T-helper 2 cell treated with Interferon-gamma antibody and Interleukin-4, amounts not matched to agents 5 μg/mL and 100 μg/mL, for 36 hours (primary cell): Measurements from ENCODE around the gene MAD1L1.
"Not testable (repeated sequence)": the region's sequence is repeated elsewhere in the genome, so short reads cannot be mapped to it uniquely, and the experiment has no call there.

Experiments used
- DNase-seq: peaks from one replicate; pipeline ENCODE4 v3.0.0; 2021; ENCODE audit warnings: low spot score
- H3K27ac Mint-ChIP-seq: one replicate; pipeline ENCODE4 v1.8.0; 2021; ENCODE audit warnings: mild to moderate bottlenecking, mixed read lengths
- H3K27me3 Mint-ChIP-seq: one replicate; pipeline ENCODE4 v1.8.0; 2021; ENCODE audit warnings: low read depth, mixed read lengths
- H3K36me3 Mint-ChIP-seq: one replicate; pipeline ENCODE4 v1.8.0; 2021; ENCODE audit warnings: low read depth, mixed read lengths
- H3K4me1 Mint-ChIP-seq: one replicate; pipeline ENCODE4 v1.8.0; 2021; ENCODE audit warnings: low read depth, mixed read lengths
- H3K4me3 Mint-ChIP-seq: one replicate; pipeline ENCODE4 v1.8.0; 2022; ENCODE audit warnings: mild to moderate bottlenecking, moderate library complexity, mixed read lengths
- H3K9me3 Mint-ChIP-seq: one replicate; pipeline ENCODE4 v1.8.0; 2021; ENCODE audit warnings: mixed read lengths

MAD1L1 gene

GRCh38 chr7:1995911-1996420 is 236.8 kb downstream of the MAD1L1 start:
- H3K4me1 Mint-ChIP-seq, H3K4me3 Mint-ChIP-seq, H3K27ac Mint-ChIP-seq, H3K9me3 Mint-ChIP-seq, DNase-seq, H3K36me3 Mint-ChIP-seq, H3K27me3 Mint-ChIP-seq: not testable (repeated sequence)

- no peaks in the 10 kb centered on the region for H3K9me3 Mint-ChIP-seq
- no peak for DNase-seq
- H3K4me3 Mint-ChIP-seq: no peak overlapping the region
- no peaks in the 10 kb centered on the region for H3K27me3 Mint-ChIP-seq
- no peak overlapping the region for H3K27ac Mint-ChIP-seq
- no peaks in the 10 kb centered on the region for H3K4me1 Mint-ChIP-seq
- no peaks in the 10 kb centered on the region for H3K36me3 Mint-ChIP-seq
Observed at GRCh38 chr7:1995426-1995825, 237.3 kb downstream of the MAD1L1 start.

- H3K27me3 Mint-ChIP-seq: no peaks in the 10 kb centered on the region
Observed at GRCh38 chr7:1994931-1995330, 237.8 kb downstream of the MAD1L1 start.

GRCh38 chr7:1993776-1994740 is 238.7 kb downstream of the MAD1L1 start:
- Mint-ChIP-seq H3K4me3 (no peak overlapping the region), H3K9me3 (no peaks in the 10 kb centered on the region), H3K27ac (no peak overlapping the region), H3K27me3 (no peaks in the 10 kb centered on the region), H3K4me1 (no peaks in the 10 kb centered on the region), H3K36me3 (no peaks in the 10 kb centered on the region)
- DNase-seq: no peak

More at GRCh38 chr7:1994931-1995330, 237.8 kb downstream of the MAD1L1 start:
- no peaks in the 10 kb centered on the region for H3K9me3 Mint-ChIP-seq
- H3K36me3 Mint-ChIP-seq: no peaks in the 10 kb centered on the region
- no peak for DNase-seq
- H3K4me1 Mint-ChIP-seq: no peaks in the 10 kb centered on the region
- no peak overlapping the region for H3K27ac Mint-ChIP-seq
- no peak overlapping the region for H3K4me3 Mint-ChIP-seq

DNA sequence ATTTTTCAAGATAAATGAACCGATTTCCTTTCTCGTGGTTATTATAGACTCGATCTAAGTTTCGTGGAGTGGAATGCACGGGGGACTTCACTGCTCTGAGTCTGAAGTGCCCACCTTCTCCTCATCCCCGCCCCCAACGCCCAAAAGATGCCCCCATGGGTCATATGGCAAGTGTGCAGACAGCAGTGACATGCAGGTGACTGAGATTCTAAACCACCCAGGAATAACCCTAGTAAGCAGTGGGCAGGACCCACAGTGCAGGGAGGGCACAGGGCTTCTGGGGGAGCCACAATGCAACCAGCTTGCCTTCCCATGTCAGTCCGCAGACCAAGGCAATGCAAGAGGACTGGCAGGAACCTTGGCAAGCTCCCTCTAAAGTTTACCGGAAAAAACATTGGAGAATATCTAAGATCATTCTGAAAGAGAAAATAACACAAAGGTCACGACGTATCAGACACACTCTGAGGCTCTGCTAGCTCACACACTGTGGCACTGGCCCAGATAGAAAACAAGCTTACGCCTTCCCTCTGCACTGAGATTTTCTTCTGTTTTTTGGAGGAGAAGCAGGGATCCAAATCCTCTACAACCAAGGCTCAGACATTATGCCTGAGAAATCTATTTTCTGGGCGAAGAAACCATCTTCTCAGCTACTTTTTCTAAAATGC is 239.6 kb downstream of the MAD1L1 start:
- no peak overlapping the region for H3K4me3 Mint-ChIP-seq
- H3K27ac Mint-ChIP-seq: no peak overlapping the region
- no peaks in the 10 kb centered on the region for H3K9me3 Mint-ChIP-seq

GRCh38 chr7:1992554-1992953 is 240.2 kb downstream of the MAD1L1 start:
- Mint-ChIP-seq H3K36me3 (no peaks in the 10 kb centered on the region), H3K4me3 (no peak overlapping the region), H3K27me3 (no peaks in the 10 kb centered on the region), H3K9me3 (no peaks in the 10 kb centered on the region), H3K4me1 (peaks cover 3% of the 10 kb centered on the region), H3K27ac (no peak overlapping the region)
- no peak for DNase-seq

More for the DNA sequence above, 239.6 kb downstream of the MAD1L1 start:
- Mint-ChIP-seq H3K27me3 (no peaks in the 10 kb centered on the region), H3K4me1 (no peaks in the 10 kb centered on the region), H3K36me3 (no peaks in the 10 kb centered on the region)
- DNase-seq: no peak

DNA sequence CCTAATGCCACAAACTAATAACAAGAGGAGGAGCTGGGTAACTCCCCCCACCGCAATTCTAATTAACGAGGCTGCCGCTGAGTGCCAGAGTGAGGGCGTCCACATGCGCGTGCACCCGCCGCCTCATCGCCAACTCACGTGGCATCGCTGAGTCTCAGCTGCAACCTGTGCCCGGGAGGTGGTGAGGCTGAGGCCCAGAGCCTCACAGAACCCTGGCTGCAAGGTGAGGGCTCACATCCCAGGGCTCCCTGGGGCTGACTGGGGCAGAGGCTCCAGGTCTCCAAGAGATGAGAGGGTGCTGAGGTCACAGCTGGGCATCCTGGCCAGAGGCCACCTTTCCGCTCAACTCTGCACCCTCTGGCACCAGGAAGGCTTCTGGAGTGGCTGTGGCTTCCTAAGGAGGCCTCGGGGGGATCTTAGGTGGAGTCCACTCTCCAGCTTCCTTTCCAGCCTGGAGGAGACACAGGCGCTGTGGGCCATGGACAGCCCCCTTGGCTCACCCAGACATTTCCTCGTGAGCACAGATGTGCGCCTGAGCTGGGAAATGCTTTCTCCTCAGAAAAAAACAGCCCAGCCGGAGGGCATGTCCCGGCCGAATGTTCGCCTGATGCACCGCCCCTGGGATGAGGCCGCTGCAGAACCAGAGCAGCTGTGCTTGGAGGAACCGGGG is 242.6 kb downstream of the MAD1L1 start:
- peaks cover 8% of the 10 kb centered on the region for H3K36me3 Mint-ChIP-seq
- H3K27me3 Mint-ChIP-seq: no peaks in the 10 kb centered on the region
- no peak for DNase-seq
- H3K4me1 Mint-ChIP-seq: peaks cover 19% of the 10 kb centered on the region
- no peak overlapping the region for H3K27ac Mint-ChIP-seq
- H3K9me3 Mint-ChIP-seq: no peaks in the 10 kb centered on the region
- no peak overlapping the region for H3K4me3 Mint-ChIP-seq

GRCh38 chr7:1989049-1989860 is 243.5 kb downstream of the MAD1L1 start:
- no peaks in the 10 kb centered on the region for H3K27me3 Mint-ChIP-seq
- no peak overlapping the region for H3K4me3 Mint-ChIP-seq
- no peaks in the 10 kb centered on the region for H3K9me3 Mint-ChIP-seq
- H3K4me1 Mint-ChIP-seq: peaks cover 24% of the 10 kb centered on the region
- DNase-seq: no peak
- H3K36me3 Mint-ChIP-seq: peaks cover 8% of the 10 kb centered on the region
- no peak overlapping the region for H3K27ac Mint-ChIP-seq

DNA sequence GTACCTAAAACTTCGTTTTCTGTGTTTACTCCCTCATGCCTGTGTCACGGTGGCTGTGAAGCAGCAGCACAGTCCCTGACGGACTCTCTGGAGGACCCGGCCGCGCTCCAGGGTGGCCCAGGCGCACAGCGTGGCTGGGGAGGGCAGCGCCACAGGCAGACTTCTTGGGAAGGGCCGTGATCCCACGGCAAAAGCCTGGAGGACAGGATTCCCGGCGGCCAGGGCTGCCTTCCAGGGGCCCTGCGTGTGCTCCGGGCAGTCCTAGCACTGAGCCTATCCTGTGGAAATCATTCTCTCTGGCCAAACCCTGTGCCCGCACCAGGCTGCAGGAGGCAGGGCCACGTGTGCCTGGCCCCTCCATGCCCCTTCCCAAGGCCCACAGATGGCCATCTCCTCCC is 244.2 kb downstream of the MAD1L1 start:
- H3K4me1 Mint-ChIP-seq: peaks cover 24% of the 10 kb centered on the region
- no peaks in the 10 kb centered on the region for H3K27me3 Mint-ChIP-seq
- H3K27ac Mint-ChIP-seq: no peak overlapping the region
- H3K36me3 Mint-ChIP-seq: peaks cover 8% of the 10 kb centered on the region
- DNase-seq: no peak
- no peaks in the 10 kb centered on the region for H3K9me3 Mint-ChIP-seq
- no peak overlapping the region for H3K4me3 Mint-ChIP-seq

GRCh38 chr7:1987591-1988532 is 244.9 kb downstream of the MAD1L1 start:
- Mint-ChIP-seq H3K9me3 (no peaks in the 10 kb centered on the region), H3K4me1 (peaks cover 24% of the 10 kb centered on the region), H3K27ac (peak overlapping the region; percentile 79), H3K4me3 (no peak overlapping the region), H3K36me3 (peaks cover 8% of the 10 kb centered on the region), H3K27me3 (no peaks in the 10 kb centered on the region)
- DNase-seq: no peak

GRCh38 chr7:1987084-1987535 is 245.6 kb downstream of the MAD1L1 start:
- H3K4me1 Mint-ChIP-seq: peaks cover 24% of the 10 kb centered on the region
- peak overlapping the region; percentile 94 for H3K27ac Mint-ChIP-seq
- H3K9me3 Mint-ChIP-seq: no peaks in the 10 kb centered on the region
- H3K36me3 Mint-ChIP-seq: peaks cover 8% of the 10 kb centered on the region
- H3K27me3 Mint-ChIP-seq: no peaks in the 10 kb centered on the region
- peak overlapping the region; percentile 68 for H3K4me3 Mint-ChIP-seq
- DNase-seq: no peak

DNA sequence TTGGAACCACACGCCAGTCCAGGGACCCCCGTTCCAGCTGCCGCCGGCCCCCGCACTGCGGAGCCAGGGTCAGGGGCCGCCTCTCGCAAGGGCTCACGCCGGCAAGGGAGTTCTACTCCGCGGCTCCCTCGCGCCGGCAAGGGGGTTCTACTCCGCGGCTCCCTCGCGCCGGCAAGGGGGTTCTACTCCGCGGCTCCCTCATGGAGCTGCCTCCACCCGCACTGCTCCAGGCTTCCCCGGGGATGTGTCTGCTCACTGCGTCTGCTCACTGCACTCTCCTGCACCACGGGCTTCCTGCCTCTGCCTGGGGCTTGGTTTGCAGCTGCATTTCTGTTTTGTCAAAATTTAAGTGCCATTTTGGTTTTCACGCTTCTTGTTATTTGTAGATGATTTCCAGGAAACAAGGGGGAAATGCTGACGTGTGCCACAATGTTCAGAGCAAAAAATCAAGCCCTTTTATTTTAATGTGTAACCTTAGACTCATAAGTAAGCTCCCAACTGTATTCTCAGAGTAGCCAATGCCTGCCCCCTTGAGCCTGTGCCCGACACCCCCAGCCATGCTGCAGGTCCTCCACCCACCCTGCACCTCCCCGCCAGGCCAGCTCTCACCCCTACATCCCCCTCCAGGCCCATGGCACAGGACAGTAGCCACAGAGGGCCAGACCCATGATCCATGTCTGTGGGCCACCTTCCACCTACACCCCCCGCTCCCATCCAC is 246.2 kb downstream of the MAD1L1 start:
- Mint-ChIP-seq H3K4me3 (peak overlapping the region; percentile 68), H3K9me3 (no peaks in the 10 kb centered on the region), H3K36me3 (peaks cover 8% of the 10 kb centered on the region), H3K4me1 (peaks cover 24% of the 10 kb centered on the region), H3K27me3 (no peaks in the 10 kb centered on the region), H3K27ac (peak overlapping the region; percentile 94)
- DNase-seq: peak; percentile 9
